Stomach (tissue), 9 donors: Measurements from ENCODE around the gene TMEM130. TPM values are rescaled to one million over a fixed set of nuclear protein-coding genes. Genes with fewer than 3 reads are reported as not detected.

ENCODE experiments used
- DNase-seq, 2 donors: peaks; one replicate each; pipeline versions ENCODE4 v3.0.0 to v3.0.0-alpha.2; 2013 to 2019
- H3K27ac ChIP-seq, 5 donors: fragments of 200-600 bp in 4 of 5; sonication (generic) in 4 of 5; one replicate each; pipeline ENCODE4 v1.5.1; 2013 to 2019; ENCODE audit warnings: mild to moderate bottlenecking in 1 of 5, moderate library complexity in 1 of 5
- H3K27me3 ChIP-seq, 3 donors: fragments of 200-600 bp; sonication (generic); one replicate each; pipeline ENCODE4 v1.5.1; 2017 to 2019; ENCODE audit warnings: mixed run types in 1 of 3
- H3K36me3 ChIP-seq, 4 donors: fragments of 200-600 bp; sonication (generic); 1 replicate in 3 of 4; 2 replicates in 1 of 4; pipeline ENCODE4 v1.5.1; 2016 to 2019
- H3K4me1 ChIP-seq, 4 donors: fragments of 200-600 bp; sonication (generic); one replicate each; pipeline ENCODE4 v1.5.1; 2016 to 2019
- H3K4me3 ChIP-seq, 4 donors: fragments of 200-600 bp; sonication (generic) in 3 of 4; one replicate each; pipeline ENCODE4 v1.5.1; 2016 to 2019; ENCODE audit warnings: mild to moderate bottlenecking in 1 of 4
- H3K9me3 ChIP-seq, 4 donors: fragments of 200-600 bp; sonication (generic); one replicate each; pipeline ENCODE4 v1.5.1; 2016 to 2019
- CTCF ChIP-seq, 7 experiments: fragments of 450-650 bp in 4 of 7; fragments of 200-600 bp in 3 of 7; sonication (generic) in 3 of 7; IDR thresholded peaks; one replicate each; pipeline ENCODE4 v1.5.1; 2016 to 2019; ENCODE audit warnings: antibody characterized with exemption in 7 of 7, control low read depth in 2 of 7, mild to moderate bottlenecking in 1 of 7
- EP300 ChIP-seq: sonication (generic); formaldehyde crosslinking; IDR thresholded peaks from one replicate; pipeline ENCODE4 v1.6.1; 2017; ENCODE audit warnings: antibody characterized with exemption
- POLR2A ChIP-seq, 4 donors: fragments of 450-650 bp; IDR thresholded peaks; one replicate each; pipeline ENCODE4 v1.6.1; 2016; ENCODE audit warnings: antibody characterized with exemption in 4 of 4, control low read depth in 2 of 4, mild to moderate bottlenecking in 1 of 4, moderate library complexity in 1 of 4
- POLR2AphosphoS5 ChIP-seq, 3 donors: sonication (generic); formaldehyde crosslinking; IDR thresholded peaks; one replicate each; pipeline ENCODE4 v1.6.1; 2016; ENCODE audit warnings: antibody characterized with exemption in 3 of 3
- WGBS, 5 donors: extraction: QIAGEN DNeasy Blood & Tissue Kit in 3 of 5; methylation state at CpG; one replicate each; pipeline versions ENCODE4 v1.1.5 to v1.1.7; 2013 to 2018; 5-methylcytosine and 5-hydroxymethylcytosine counted together
- intact Hi-C: fragments of 100-400 bp; cut with DNase I; formaldehyde crosslinking; loops from one replicate; pipeline ENCODE4 v1.15.1; 2023; ENCODE audit warnings: low total_unique reads
- polyA plus RNA-seq, 3 donors: library from polyadenylated mRNA; stranded (reverse); fragments of 200-250 nt; gene quantifications; one replicate each; pipeline ENCODE4 v1.2.3, GENCODE V29; 2013
- small RNA-seq, 4 donors: library from RNA; depleted of rRNA; stranded (forward); fragments of <200 nt; gene quantifications; one replicate each; pipeline ENCODE3, GENCODE V24; 2016
- total RNA-seq, 5 donors: library from RNA; depleted of rRNA; stranded (reverse); fragments of >200 nt; gene quantifications; one replicate each; pipeline versions ENCODE4 v1.1.0 to v1.2.3, GENCODE V29; 2014 to 2016
- donor health status: healthy with polysubstance abuse.
- donor health status: Bipolar disorder and iron deficiency.
- donor health status: healthy.

Gene TMEM130
- total and polyA plus RNA-seq, 8 donors = 0.29 to 4.1 (median 0.63) TPM; not detected in 3

GRCh38 chr7:98797150-98797549 lies 72.7 kb downstream of the TMEM130 start:
- intact Hi-C loops = no loop called here
- no peak overlapping the region for H3K27ac ChIP-seq
- H3K36me3 ChIP-seq = no peaks in the 10 kb centered on the region
- peaks cover 0 to 9% (median 0%) of the 10 kb centered on the region in 3 donors for H3K27me3 ChIP-seq
- no peak overlapping the region for H3K4me3 ChIP-seq
- 62 to 71% (median 66%) methylated on average over 8 of the region's 8 CpGs for WGBS, 5 donors
- no peaks in the 10 kb centered on the region for H3K4me1 ChIP-seq
- H3K9me3 ChIP-seq = peaks cover 0 to 27% (median 23%) of the 10 kb centered on the region in 4 donors
- TF ChIP-seq CTCF (IDR thresholded peaks at IDR 0.05) (no peak), EP300 (no peak), POLR2A (IDR thresholded peaks at IDR 0.05) (no peak), POLR2AphosphoS5 (IDR thresholded peaks at IDR 0.05) (no peak)
- DNase-seq = no peak

Small RNA genes lying within 50 kb of the gene (small RNA-seq; reads per million reads assigned to genes)
- 6.5 to 77.2 (median 40.4) reads per million in 4 donors for gene MIR3609

Other genes starting within 250 kb of the TMEM130 start
- gene TRRAP, start 8.5 kb upstream of the TMEM130 start, total RNA-seq = 10 to 100 TPM in 4 of 5 donors, 1 to 10 TPM in 1; 9.9 to 38.0 (median 23.5) TPM
- gene TRRAP, start 8.5 kb upstream of the TMEM130 start, polyA plus RNA-seq = 1 to 10 TPM; 4.3 to 6.0 (median 4.7) TPM